Measurements from ENCODE around the gene POLN.

POLN gene

GRCh38 chr4:2135083-2135482 lies 106.8 kb downstream of the POLN start:
- no peak for TF ChIP-seq ZC3H10 (CRISPR knock-in tag; IDR thresholded peaks at IDR 0.05)
- no peak for TF ChIP-seq ZNF70 (CRISPR knock-in tag; IDR thresholded peaks at IDR 0.05)
- TF ChIP-seq ZNF8 (CRISPR knock-in tag; IDR thresholded peaks at IDR 0.05) = no peak
- no peak for TF ChIP-seq ZFP30 (CRISPR knock-in tag; IDR thresholded peaks at IDR 0.05)
- no peak for TF ChIP-seq CSDC2 (CRISPR knock-in tag; IDR thresholded peaks at IDR 0.05)
- no peak for TF ChIP-seq TOX (CRISPR knock-in tag; IDR thresholded peaks at IDR 0.05; ENCODE audit: borderline replicate concordance)
- TF ChIP-seq, protein P1, sequence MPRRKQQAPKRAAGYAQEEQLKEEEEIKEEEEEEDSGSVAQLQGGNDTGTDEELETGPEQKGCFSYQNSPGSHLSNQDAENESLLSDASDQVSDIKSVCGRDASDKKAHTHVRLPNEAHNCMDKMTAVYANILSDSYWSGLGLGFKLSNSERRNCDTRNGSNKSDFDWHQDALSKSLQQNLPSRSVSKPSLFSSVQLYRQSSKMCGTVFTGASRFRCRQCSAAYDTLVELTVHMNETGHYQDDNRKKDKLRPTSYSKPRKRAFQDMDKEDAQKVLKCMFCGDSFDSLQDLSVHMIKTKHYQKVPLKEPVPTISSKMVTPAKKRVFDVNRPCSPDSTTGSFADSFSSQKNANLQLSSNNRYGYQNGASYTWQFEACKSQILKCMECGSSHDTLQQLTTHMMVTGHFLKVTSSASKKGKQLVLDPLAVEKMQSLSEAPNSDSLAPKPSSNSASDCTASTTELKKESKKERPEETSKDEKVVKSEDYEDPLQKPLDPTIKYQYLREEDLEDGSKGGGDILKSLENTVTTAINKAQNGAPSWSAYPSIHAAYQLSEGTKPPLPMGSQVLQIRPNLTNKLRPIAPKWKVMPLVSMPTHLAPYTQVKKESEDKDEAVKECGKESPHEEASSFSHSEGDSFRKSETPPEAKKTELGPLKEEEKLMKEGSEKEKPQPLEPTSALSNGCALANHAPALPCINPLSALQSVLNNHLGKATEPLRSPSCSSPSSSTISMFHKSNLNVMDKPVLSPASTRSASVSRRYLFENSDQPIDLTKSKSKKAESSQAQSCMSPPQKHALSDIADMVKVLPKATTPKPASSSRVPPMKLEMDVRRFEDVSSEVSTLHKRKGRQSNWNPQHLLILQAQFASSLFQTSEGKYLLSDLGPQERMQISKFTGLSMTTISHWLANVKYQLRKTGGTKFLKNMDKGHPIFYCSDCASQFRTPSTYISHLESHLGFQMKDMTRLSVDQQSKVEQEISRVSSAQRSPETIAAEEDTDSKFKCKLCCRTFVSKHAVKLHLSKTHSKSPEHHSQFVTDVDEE (CRISPR knock-in tag; IDR thresholded peaks at IDR 0.05) = no peak
- TF ChIP-seq PPARA (CRISPR knock-in tag; IDR thresholded peaks at IDR 0.05; ENCODE audit: borderline replicate concordance) = no peak
- no peak for TF ChIP-seq RARB (CRISPR knock-in tag; IDR thresholded peaks at IDR 0.05)
- no peak for TF ChIP-seq ZFP3 (CRISPR knock-in tag; IDR thresholded peaks at IDR 0.05)
- ATAC-seq = no peak

- ATAC-seq = no peak
- TF ChIP-seq ZFP30 (CRISPR knock-in tag; IDR thresholded peaks at IDR 0.05) (no peak), RARB (CRISPR knock-in tag; IDR thresholded peaks at IDR 0.05) (no peak), GLIS3 (CRISPR knock-in tag; IDR thresholded peaks at IDR 0.05) (no peak), CREB5 (CRISPR knock-in tag; IDR thresholded peaks at IDR 0.05; ENCODE audit: low read depth) (no peak), PPARA (CRISPR knock-in tag; IDR thresholded peaks at IDR 0.05; ENCODE audit: borderline replicate concordance) (no peak), ISL1 (CRISPR knock-in tag; IDR thresholded peaks at IDR 0.05) (no peak), TOX (CRISPR knock-in tag; IDR thresholded peaks at IDR 0.05; ENCODE audit: borderline replicate concordance) (no peak), ZNF565 (CRISPR knock-in tag; conservative IDR thresholded peaks at IDR 0.05; ENCODE audit: low read depth) (no peak), SNAI2 (CRISPR knock-in tag; IDR thresholded peaks at IDR 0.05) (no peak)
Measured at GRCh38 chr4:2132438-2132837, 109.5 kb downstream of the POLN start.

- no peak for TF ChIP-seq BACH2 (CRISPR knock-in tag; IDR thresholded peaks at IDR 0.05; ENCODE audit: borderline replicate concordance)
- no peak for TF ChIP-seq RARB (CRISPR knock-in tag; IDR thresholded peaks at IDR 0.05)
- no peak for TF ChIP-seq ZNF70 (CRISPR knock-in tag; IDR thresholded peaks at IDR 0.05)
- TF ChIP-seq, protein P2, sequence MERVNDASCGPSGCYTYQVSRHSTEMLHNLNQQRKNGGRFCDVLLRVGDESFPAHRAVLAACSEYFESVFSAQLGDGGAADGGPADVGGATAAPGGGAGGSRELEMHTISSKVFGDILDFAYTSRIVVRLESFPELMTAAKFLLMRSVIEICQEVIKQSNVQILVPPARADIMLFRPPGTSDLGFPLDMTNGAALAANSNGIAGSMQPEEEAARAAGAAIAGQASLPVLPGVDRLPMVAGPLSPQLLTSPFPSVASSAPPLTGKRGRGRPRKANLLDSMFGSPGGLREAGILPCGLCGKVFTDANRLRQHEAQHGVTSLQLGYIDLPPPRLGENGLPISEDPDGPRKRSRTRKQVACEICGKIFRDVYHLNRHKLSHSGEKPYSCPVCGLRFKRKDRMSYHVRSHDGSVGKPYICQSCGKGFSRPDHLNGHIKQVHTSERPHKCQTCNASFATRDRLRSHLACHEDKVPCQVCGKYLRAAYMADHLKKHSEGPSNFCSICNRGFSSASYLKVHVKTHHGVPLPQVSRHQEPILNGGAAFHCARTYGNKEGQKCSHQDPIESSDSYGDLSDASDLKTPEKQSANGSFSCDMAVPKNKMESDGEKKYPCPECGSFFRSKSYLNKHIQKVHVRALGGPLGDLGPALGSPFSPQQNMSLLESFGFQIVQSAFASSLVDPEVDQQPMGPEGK (CRISPR knock-in tag; IDR thresholded peaks at IDR 0.05; ENCODE audit: borderline replicate concordance) = no peak
- no peak for TF ChIP-seq ZNF565 (CRISPR knock-in tag; conservative IDR thresholded peaks at IDR 0.05; ENCODE audit: low read depth)
- no peak for TF ChIP-seq TCF4 (CRISPR knock-in tag; IDR thresholded peaks at IDR 0.05; ENCODE audit: borderline replicate concordance)
- TF ChIP-seq ISL1 (CRISPR knock-in tag; IDR thresholded peaks at IDR 0.05) = peak; percentile 84
- TF ChIP-seq, protein P3, sequence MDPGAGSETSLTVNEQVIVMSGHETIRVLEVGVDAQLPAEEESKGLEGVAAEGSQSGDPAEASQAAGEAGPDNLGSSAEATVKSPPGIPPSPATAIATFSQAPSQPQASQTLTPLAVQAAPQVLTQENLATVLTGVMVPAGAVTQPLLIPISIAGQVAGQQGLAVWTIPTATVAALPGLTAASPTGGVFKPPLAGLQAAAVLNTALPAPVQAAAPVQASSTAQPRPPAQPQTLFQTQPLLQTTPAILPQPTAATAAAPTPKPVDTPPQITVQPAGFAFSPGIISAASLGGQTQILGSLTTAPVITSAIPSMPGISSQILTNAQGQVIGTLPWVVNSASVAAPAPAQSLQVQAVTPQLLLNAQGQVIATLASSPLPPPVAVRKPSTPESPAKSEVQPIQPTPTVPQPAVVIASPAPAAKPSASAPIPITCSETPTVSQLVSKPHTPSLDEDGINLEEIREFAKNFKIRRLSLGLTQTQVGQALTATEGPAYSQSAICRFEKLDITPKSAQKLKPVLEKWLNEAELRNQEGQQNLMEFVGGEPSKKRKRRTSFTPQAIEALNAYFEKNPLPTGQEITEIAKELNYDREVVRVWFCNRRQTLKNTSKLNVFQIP (CRISPR knock-in tag; IDR thresholded peaks at IDR 0.05; ENCODE audit: borderline replicate concordance, low read depth) = no peak
- 0 out of 2 replicates have a peak, but pooled peaks have one; percentile 14 for TF ChIP-seq CSDC2 (CRISPR knock-in tag; IDR thresholded peaks at IDR 0.05)
Measured at GRCh38 chr4:2127609-2128332, 114.2 kb downstream of the POLN start.

More at GRCh38 chr4:2127609-2128332, 114.2 kb downstream of the POLN start:
- ATAC-seq = no peak

Data from SK-N-SH treated with all-trans-retinoic acid at 6 μM for 48 hours (cell line).